ENCODE results near the gene FSTL4. TPM values are rescaled to one million over a fixed set of nuclear protein-coding genes. Genes with fewer than 3 reads are reported as not detected.

Gene FSTL4
- total and polyA plus RNA-seq, 2 donors from 2014 or later, result 0.09 to 4.0 TPM

DNA sequence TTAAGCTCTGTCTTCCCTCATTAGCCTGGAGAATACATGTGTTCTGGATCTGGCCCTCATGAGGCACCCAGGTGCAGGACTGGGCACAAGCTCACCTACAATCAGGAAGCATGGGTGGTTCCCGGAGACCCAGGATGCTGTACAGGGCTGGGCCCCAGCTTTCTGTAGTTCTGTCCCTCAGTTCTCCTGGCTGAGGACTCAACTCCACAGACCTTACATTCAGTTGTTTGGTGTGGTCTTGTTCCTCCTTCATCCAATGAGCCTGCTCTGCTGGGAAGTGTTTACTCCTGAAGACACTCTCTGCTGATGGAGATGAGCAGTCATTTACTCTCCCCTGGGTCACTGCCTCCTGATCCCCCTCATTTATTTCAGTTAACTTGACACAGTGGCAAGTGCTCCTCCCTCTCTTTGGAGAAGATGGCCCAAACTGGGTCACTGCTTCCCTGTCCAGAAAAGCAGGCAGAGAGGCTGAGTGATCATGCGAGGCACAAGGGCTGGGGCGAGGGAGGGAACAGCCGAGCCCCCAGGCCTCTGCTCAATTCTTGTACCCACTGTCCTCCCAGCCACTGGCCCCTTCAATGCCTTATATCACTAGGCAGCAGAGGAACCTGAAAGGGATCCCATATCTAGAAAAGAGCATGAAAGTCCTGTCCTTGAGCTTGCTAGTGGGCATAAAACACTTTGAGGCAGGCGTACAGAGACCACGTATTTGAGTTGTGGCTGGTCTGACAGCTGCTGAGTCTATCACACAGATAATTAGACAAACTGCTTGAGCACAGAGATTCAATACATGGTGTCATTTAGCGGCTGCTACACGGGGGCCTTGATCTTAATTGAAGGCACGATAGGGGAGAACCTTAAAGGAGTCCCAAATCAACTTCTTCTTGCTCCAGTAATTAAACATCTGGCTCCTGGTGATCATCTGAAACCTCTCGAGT lies 221.7 kb downstream of the FSTL4 start:
- H3K9ac ChIP-seq (ENCODE audit: low read length in 3 of 3), result no peak overlapping the region
- no peaks in the 10 kb centered on the region for H3K4me1 ChIP-seq (ENCODE audit: control insufficient read depth in 2 of 3, insufficient read depth in 2 of 3, low read depth in 1 of 3, low read length in 3 of 3)
- H3K36me3 ChIP-seq (ENCODE audit: control insufficient read depth in 2 of 3, insufficient read depth in 3 of 3, low read length in 3 of 3), result no peaks in the 10 kb centered on the region
- FAIRE-seq (no peak), DNase-seq (peak in 2 of 5 donors; percentile 15 to 36)
- TF ChIP-seq CTCF (IDR thresholded peaks at IDR 0.05; ENCODE audit: borderline replicate concordance, extremely low read depth, insufficient read depth), result no peak
- no peak overlapping the region for H3K4me3 ChIP-seq (ENCODE audit: low read length in 3 of 3)
- no peaks in the 10 kb centered on the region for H3K9me3 ChIP-seq (ENCODE audit: control insufficient read depth in 2 of 3, insufficient read depth in 1 of 3, low read length in 3 of 3)
- H3K27me3 ChIP-seq (ENCODE audit: control insufficient read depth, insufficient read depth, low read length), result peaks cover 4% of the 10 kb centered on the region
- intact Hi-C loops (cut with DNase I), result no loop called here
- H3K27ac ChIP-seq (ENCODE audit: low read depth in 2 of 2, low read length in 2 of 2), result no peak overlapping the region

- no peak for TF ChIP-seq CTCF (IDR thresholded peaks at IDR 0.05; ENCODE audit: borderline replicate concordance, extremely low read depth, insufficient read depth)
- intact Hi-C loops (cut with DNase I), result no loop called here
- DNase-seq (peak in 1 of 5 donors; percentile 0), FAIRE-seq (no peak)
- no peak overlapping the region for H3K4me3 ChIP-seq (ENCODE audit: low read length in 3 of 3)
- H3K9me3 ChIP-seq (ENCODE audit: control insufficient read depth in 2 of 3, insufficient read depth in 1 of 3, low read length in 3 of 3), result no peaks in the 10 kb centered on the region
- no peak overlapping the region for H3K9ac ChIP-seq (ENCODE audit: low read length in 3 of 3)
- no peaks in the 10 kb centered on the region for H3K4me1 ChIP-seq (ENCODE audit: control insufficient read depth in 2 of 3, insufficient read depth in 2 of 3, low read depth in 1 of 3, low read length in 3 of 3)
- H3K36me3 ChIP-seq (ENCODE audit: control insufficient read depth in 2 of 3, insufficient read depth in 3 of 3, low read length in 3 of 3), result no peaks in the 10 kb centered on the region
- peaks cover 4% of the 10 kb centered on the region for H3K27me3 ChIP-seq (ENCODE audit: control insufficient read depth, insufficient read depth, low read length)
- H3K27ac ChIP-seq (ENCODE audit: low read depth in 2 of 2, low read length in 2 of 2), result no peak overlapping the region
Measured at GRCh38 chr5:133389066-133389590, 223.2 kb downstream of the FSTL4 start.

GRCh38 chr5:133387621-133388020 lies 224.7 kb downstream of the FSTL4 start:
- DNase-seq (no peak), FAIRE-seq (no peak)
- no peak overlapping the region for H3K9ac ChIP-seq (ENCODE audit: low read length in 3 of 3)
- no peaks in the 10 kb centered on the region for H3K9me3 ChIP-seq (ENCODE audit: control insufficient read depth in 2 of 3, insufficient read depth in 1 of 3, low read length in 3 of 3)
- intact Hi-C loops (cut with DNase I), result no loop called here
- no peaks in the 10 kb centered on the region for H3K4me1 ChIP-seq (ENCODE audit: control insufficient read depth in 2 of 3, insufficient read depth in 2 of 3, low read depth in 1 of 3, low read length in 3 of 3)
- no peak for TF ChIP-seq CTCF (IDR thresholded peaks at IDR 0.05; ENCODE audit: borderline replicate concordance, extremely low read depth, insufficient read depth)
- no peak overlapping the region for H3K4me3 ChIP-seq (ENCODE audit: low read length in 3 of 3)
- H3K27me3 ChIP-seq (ENCODE audit: control insufficient read depth, insufficient read depth, low read length), result peaks cover 4% of the 10 kb centered on the region
- H3K36me3 ChIP-seq (ENCODE audit: control insufficient read depth in 2 of 3, insufficient read depth in 3 of 3, low read length in 3 of 3), result no peaks in the 10 kb centered on the region
- H3K27ac ChIP-seq (ENCODE audit: low read depth in 2 of 2, low read length in 2 of 2), result no peak overlapping the region
